Left renal pelvis (tissue), 4 donors: ENCODE measurements around the gene SERPINA12. TPM values are rescaled to one million over a fixed set of nuclear protein-coding genes. Genes with fewer than 3 reads are reported as not detected.

Experiments
- DNase-seq, 4 donors: peaks; one replicate each; pipeline ENCODE4 v3.0.0-alpha.2; 2013; ENCODE audit warnings: low read depth in 4 of 4, low spot score in 3 of 4
- polyA plus RNA-seq, 4 donors: library from polyadenylated mRNA; unstranded; fragments of 120-200 nt; gene quantifications; one replicate each; pipeline ENCODE4 v1.2.1, GENCODE V29; 2013; ENCODE audit not compliant: insufficient read length in 4 of 4

The SERPINA12 gene
- polyA plus RNA-seq, 4 donors: 0.33 to 0.37 (median 0.36) TPM; not detected in 1

DNA sequence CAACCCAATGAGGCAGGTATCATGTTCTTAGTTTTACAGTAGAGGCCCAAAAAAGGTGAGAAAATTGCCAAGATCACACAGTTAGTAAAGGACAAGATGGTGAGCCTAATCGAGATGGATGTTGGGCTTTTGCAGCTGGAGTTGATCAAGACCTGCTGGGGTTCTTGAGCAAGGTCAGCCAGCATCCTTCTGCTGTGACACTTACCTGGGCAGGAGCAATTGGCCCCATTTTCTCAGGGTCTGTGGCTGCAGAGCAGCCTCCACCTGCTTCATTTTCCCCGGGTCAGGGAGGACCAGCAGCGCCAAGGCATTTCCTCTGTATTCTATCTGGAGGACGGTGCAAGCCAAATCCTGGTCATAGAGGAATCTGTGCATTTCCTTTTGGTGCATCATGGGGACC, 63.1 kb downstream of the SERPINA12 start:
- no peak for DNase-seq

DNA sequence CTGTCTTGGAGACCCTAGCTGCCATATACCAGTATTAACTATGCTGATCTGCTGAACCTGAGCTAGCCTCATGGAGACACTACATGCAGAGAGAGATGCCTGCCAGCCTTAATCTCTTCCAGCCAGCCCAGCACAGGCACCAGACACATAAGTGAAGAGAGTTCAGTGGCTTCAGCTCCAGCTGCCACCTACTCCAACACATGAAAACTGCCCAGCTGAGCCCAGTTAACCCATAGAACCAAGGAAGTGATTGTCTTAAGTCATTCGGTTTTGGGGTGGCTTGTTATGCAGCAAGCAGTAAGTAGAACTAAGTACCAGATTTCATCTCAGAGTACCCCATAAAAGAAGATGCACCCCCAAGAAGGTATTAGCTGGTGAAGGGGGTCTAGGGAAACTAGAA, 64.3 kb downstream of the SERPINA12 start:
- no peak for DNase-seq

DNA sequence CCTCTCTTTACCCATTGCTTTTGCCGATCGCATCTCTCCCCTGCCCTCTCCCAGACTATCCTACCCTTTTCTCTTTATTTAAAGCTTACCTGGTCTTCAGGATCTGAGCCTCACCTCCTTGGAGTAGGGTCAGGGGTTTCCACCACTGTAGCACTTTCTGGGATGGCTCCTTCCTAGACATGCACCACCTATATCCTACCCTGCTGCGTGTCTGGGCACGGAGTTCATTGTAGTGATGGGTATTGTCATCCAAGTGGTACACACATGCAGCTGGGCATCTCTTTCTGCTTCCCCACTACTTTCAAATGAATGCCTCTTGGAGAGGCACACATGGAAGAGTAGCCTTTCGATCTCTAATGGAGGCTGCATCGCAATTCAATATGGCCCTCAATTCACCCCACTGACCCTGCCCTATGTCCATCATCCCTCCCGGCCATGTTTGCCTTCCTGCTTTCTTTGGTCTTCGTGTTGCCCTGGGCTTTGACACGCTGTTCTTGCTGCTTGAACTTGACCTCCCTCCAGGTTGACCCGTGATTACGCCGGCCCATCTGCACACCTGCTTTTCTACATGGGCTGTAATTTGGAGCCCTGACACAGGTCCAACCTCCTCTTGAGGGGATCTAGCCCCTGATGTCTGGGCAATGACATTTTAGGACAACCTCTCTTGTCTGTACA, 67.6 kb downstream of the SERPINA12 start:
- no peak for DNase-seq

DNA sequence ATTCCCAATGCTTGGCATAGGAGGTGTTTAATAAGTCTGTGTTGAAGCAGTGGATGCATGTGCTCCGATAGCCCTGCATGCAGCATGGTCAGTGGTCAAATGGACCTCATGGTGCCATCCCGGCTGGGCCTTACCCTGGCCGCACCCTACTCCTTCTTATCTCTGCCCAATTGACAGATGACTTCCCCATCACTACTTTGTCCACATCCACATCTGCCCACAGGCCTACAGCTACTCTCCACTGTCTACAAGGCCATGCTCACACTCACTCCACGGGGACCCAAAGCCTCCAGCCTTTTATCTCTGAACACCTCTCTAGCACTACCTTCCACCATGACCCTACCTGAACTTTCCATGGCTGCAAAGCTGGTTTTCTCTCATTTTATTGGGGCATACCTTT, 68.1 kb downstream of the SERPINA12 start:
- DNase-seq: no peak

DNA sequence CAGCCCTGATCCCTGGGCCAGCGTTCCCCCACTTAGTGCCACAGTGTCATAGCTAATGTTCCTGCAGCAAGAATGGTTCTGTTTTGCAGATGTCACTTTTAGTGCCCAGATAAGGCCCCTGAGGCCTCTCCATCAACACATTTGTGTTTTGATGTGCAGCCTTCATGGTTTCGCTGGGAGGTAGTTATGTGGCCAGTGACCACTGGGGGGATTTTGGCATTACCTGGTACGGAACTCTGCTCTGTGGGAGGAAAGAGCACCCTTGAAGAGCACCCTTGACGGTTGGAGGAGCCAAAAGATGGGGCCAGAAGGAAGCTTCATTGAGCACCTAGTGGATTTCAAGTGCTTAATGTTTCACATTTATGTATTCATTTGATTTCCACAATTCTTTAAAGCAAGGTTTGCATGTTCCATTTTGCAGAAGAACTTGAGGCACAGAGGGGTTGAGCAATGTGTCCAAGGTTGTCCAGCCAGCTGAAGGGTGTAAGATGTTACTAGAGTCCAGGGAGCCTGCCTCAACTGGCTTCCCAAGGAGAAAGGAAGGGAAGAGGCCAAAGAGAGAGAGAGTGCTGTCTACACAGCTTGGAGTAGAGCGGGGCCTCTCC, 69.7 kb downstream of the SERPINA12 start:
- DNase-seq: no peak

Other genes with a start within 250 kb of the SERPINA12 start
- under 1 TPM; 0.19 to 0.29 (median 0.25) TPM for gene SERPINA10, start 216.2 kb downstream of the SERPINA12 start, polyA plus RNA-seq
- gene SERPINA6, start 186.1 kb downstream of the SERPINA12 start, polyA plus RNA-seq: 1 to 10 TPM; 1.4 to 7.3 (median 3.9) TPM
- gene SERPINA2, start 142.8 kb downstream of the SERPINA12 start, polyA plus RNA-seq: not detected
- 100 to 1,000 TPM in 2 of 4 donors, 10 to 100 TPM in 2; 48.2 to 109 (median 93.4) TPM for gene SERPINA1, start 120.9 kb downstream of the SERPINA12 start, polyA plus RNA-seq
- gene SERPINA11, start 56.7 kb downstream of the SERPINA12 start, polyA plus RNA-seq: under 1 TPM in 1 of 4 donors, not detected in 3; 0.74 TPM
- gene SERPINA9, start 33.3 kb downstream of the SERPINA12 start, polyA plus RNA-seq: not detected
- gene SERPINA4, start 52.0 kb upstream of the SERPINA12 start, polyA plus RNA-seq: 1 to 10 TPM; 1.2 to 1.6 (median 1.4) TPM
- gene SERPINA5, start 72.0 kb upstream of the SERPINA12 start, polyA plus RNA-seq: 10 to 100 TPM in 1 of 4 donors, 1 to 10 TPM in 3; 2.9 to 12.8 (median 9.4) TPM
- gene SERPINA3, start 102.9 kb upstream of the SERPINA12 start, polyA plus RNA-seq: 1 to 10 TPM in 1 of 4 donors, under 1 TPM in 3; 0.27 to 3.7 (median 0.55) TPM